Hepatocyte (in vitro differentiated cells): ENCODE data around the gene STAC2. TPM values are rescaled to one million over a fixed set of nuclear protein-coding genes. Genes with fewer than 3 reads are reported as not detected.

Experiments used
- DNase-seq: peaks from one replicate; pipeline ENCODE4 v3.0.0-alpha.2; 2016; ENCODE audit warnings: low spot score
- H2AFZ ChIP-seq: fragments of 200-600 bp; sonication (generic); 2 replicates; pipeline ENCODE4 v1.6.0; 2016; ENCODE audit warnings: antibody characterized with exemption, mild to moderate bottlenecking
- H3K27ac ChIP-seq: fragments of 200-600 bp; sonication (generic); 2 replicates; pipeline ENCODE4 v1.5.1; 2016; ENCODE audit warnings: mild to moderate bottlenecking
- H3K27me3 ChIP-seq: fragments of 200-600 bp; sonication (generic); 2 replicates; pipeline ENCODE4 v1.6.1; 2016
- H3K36me3 ChIP-seq: fragments of 200-600 bp; sonication (generic); replicated peaks from 2 replicates; pipeline ENCODE4 v1.5.1; 2016; ENCODE audit warnings: low read depth; ENCODE audit not compliant: insufficient read depth
- H3K4me1 ChIP-seq: fragments of 200-600 bp; sonication (generic); 2 replicates; pipeline ENCODE4 v1.5.1; 2016; ENCODE audit warnings: mild to moderate bottlenecking, moderate library complexity; ENCODE audit not compliant: insufficient read depth
- H3K4me2 ChIP-seq: fragments of 200-600 bp; sonication (generic); 2 replicates; pipeline ENCODE4 v1.6.0; 2016
- H3K4me3 ChIP-seq: fragments of 200-600 bp; sonication (generic); 2 replicates; pipeline ENCODE4 v1.5.1; 2016; ENCODE audit warnings: mild to moderate bottlenecking
- H3K79me2 ChIP-seq: fragments of 200-600 bp; sonication (generic); 2 replicates; pipeline ENCODE4 v1.6.0; 2017; ENCODE audit warnings: mild to moderate bottlenecking
- H3K9me2 ChIP-seq: fragments of 200-600 bp; sonication (generic); replicated peaks from 2 replicates; pipeline ENCODE4 v1.6.0; 2017; ENCODE audit warnings: mild to moderate bottlenecking; ENCODE audit not compliant: insufficient read depth
- H3K9me3 ChIP-seq: fragments of 200-600 bp; sonication (generic); 2 replicates; pipeline ENCODE4 v1.5.1; 2016; ENCODE audit warnings: low read depth, mild to moderate bottlenecking
- H4K20me1 ChIP-seq: fragments of 200-600 bp; sonication (generic); 2 replicates; pipeline ENCODE4 v1.6.0; 2016; ENCODE audit warnings: mild to moderate bottlenecking; ENCODE audit not compliant: insufficient read depth, poor library complexity, severe bottlenecking
- CTCF ChIP-seq: fragments of 200-600 bp; sonication (generic); IDR thresholded peaks from 2 replicates; pipeline ENCODE4 v1.5.1; 2016; ENCODE audit warnings: antibody characterized with exemption, mild to moderate bottlenecking; ENCODE audit not compliant: poor library complexity
- EZH2 ChIP-seq: fragments of 200-600 bp; sonication (generic); IDR thresholded peaks from 2 replicates; pipeline ENCODE4 v1.6.1; 2016; ENCODE audit warnings: antibody characterized with exemption, mild to moderate bottlenecking, borderline replicate concordance
- EZH2phosphoT487 ChIP-seq: fragments of 200-600 bp; sonication (generic); IDR thresholded peaks from one replicate; pipeline ENCODE4 v1.6.1; 2018; ENCODE audit warnings: antibody characterized with exemption, mild to moderate bottlenecking, low read depth, moderate library complexity; ENCODE audit not compliant: unreplicated experiment, severe bottlenecking
- WGBS: methylation state at CpG from one replicate; pipeline ENCODE4 v1.1.6; 2016; ENCODE audit warnings: low lambda C conversion rate; ENCODE audit errors: missing lambda C conversion rate; 5-methylcytosine and 5-hydroxymethylcytosine counted together
- polyA plus RNA-seq: library from polyadenylated mRNA; unstranded; fragments of >200 nt; fragmentation: Nextera tagmentation; extraction: Ambion mirVana; gene quantifications from 2 replicates; pipeline ENCODE4 v1.2.1, GENCODE V29; 2016
- total RNA-seq: library from RNA; depleted of rRNA; stranded (reverse); fragments of >200 nt; gene quantifications from 2 replicates; pipeline ENCODE4 v1.2.3, GENCODE V29; 2014

Gene STAC2
- total and polyA plus RNA-seq, 2 experiments from 2014 or later, result 0.31 TPM; not detected in 1

- no peak for DNase-seq
- H3K4me1 ChIP-seq, result no peaks in the 10 kb centered on the region
- H3K4me2 ChIP-seq, result no peak overlapping the region
- no peak for TF ChIP-seq EZH2
- no peak for TF ChIP-seq CTCF
- TF ChIP-seq EZH2phosphoT487, result no peak
- H3K27ac ChIP-seq, result no peak overlapping the region
- H3K4me3 ChIP-seq, result no peak overlapping the region
- no peak overlapping the region for H2AFZ ChIP-seq
- WGBS, result 91% methylated on average over 2 of the region's 2 CpGs
- no peaks in the 10 kb centered on the region for H3K36me3 ChIP-seq
- H3K9me3 ChIP-seq, result no peaks in the 10 kb centered on the region
- H3K27me3 ChIP-seq, result peaks cover 13% of the 10 kb centered on the region
- H4K20me1 ChIP-seq, result no peaks in the 10 kb centered on the region
- H3K9me2 ChIP-seq, result no peaks in the 10 kb centered on the region
- H3K79me2 ChIP-seq, result no peaks in the 10 kb centered on the region
Measured at GRCh38 chr17:39161962-39162361, 63.8 kb downstream of the STAC2 start.

Other genes starting within 250 kb of the STAC2 start
- gene PLXDC1, start 74.3 kb downstream of the STAC2 start, total RNA-seq, result 4.1 and 8.6 TPM in 2 replicates
- gene PLXDC1, start 74.3 kb downstream of the STAC2 start, polyA plus RNA-seq, result 3.9 and 4.1 TPM in 2 replicates
- not detected in 2 replicates for gene ARL5C, start 59.8 kb downstream of the STAC2 start, total RNA-seq
- gene ARL5C, start 59.8 kb downstream of the STAC2 start, polyA plus RNA-seq, result not detected in 2 replicates
- gene CACNB1, start 28.3 kb downstream of the STAC2 start, total RNA-seq, result 1.9 and 2.2 TPM in 2 replicates
- gene CACNB1, start 28.3 kb downstream of the STAC2 start, polyA plus RNA-seq, result 4.2 and 6.3 TPM in 2 replicates
- gene RPL19, start 25.7 kb downstream of the STAC2 start, total RNA-seq, result 1,924 and 2,459 TPM in 2 replicates
- 806 and 874 TPM in 2 replicates for gene RPL19, start 25.7 kb downstream of the STAC2 start, polyA plus RNA-seq
- gene FBXL20, start 175.7 kb upstream of the STAC2 start, total RNA-seq, result 11.2 and 11.6 TPM in 2 replicates
- 2.7 and 8.0 TPM in 2 replicates for gene FBXL20, start 175.7 kb upstream of the STAC2 start, polyA plus RNA-seq
- gene MED1, start 225.3 kb upstream of the STAC2 start, total RNA-seq, result 22.8 and 25.0 TPM in 2 replicates
- 7.3 and 8.7 TPM in 2 replicates for gene MED1, start 225.3 kb upstream of the STAC2 start, polyA plus RNA-seq
- 33.8 and 41.3 TPM in 2 replicates for gene CDK12, start 235.5 kb upstream of the STAC2 start, total RNA-seq
- 7.7 and 10.2 TPM in 2 replicates for gene CDK12, start 235.5 kb upstream of the STAC2 start, polyA plus RNA-seq